ENCODE measurements around the gene LPO. TPM values are rescaled to one million over a fixed set of nuclear protein-coding genes. Genes with fewer than 3 reads are reported as not detected.

LPO gene
- total RNA-seq, 1 experiment from 2014 or later, result 0.20 TPM

GRCh38 chr17:58278661-58279015 is 40.3 kb downstream of the LPO start:
- ATAC-seq (no peak), DNase-seq (ENCODE audit: low spot score) (no peak)
- H3K27me3 Mint-ChIP-seq (ENCODE audit: low read depth), result peaks cover 16% of the 10 kb centered on the region
- no peak for TF ChIP-seq CBFB (CRISPR knock-in tag; IDR thresholded peaks at IDR 0.05; ENCODE audit: low read depth)
- TF ChIP-seq HMGXB4 (CRISPR knock-in tag; IDR thresholded peaks at IDR 0.05), result no peak
- no peak for TF ChIP-seq NFYB (CRISPR knock-in tag; conservative IDR thresholded peaks at IDR 0.05; ENCODE audit: low read depth)
- TF ChIP-seq ZNF219 (CRISPR knock-in tag; IDR thresholded peaks at IDR 0.05; ENCODE audit: borderline replicate concordance), result no peak
- TF ChIP-seq E2F1 (CRISPR knock-in tag; IDR thresholded peaks at IDR 0.05), result no peak
- no peak for TF ChIP-seq SMAD4 (CRISPR knock-in tag; IDR thresholded peaks at IDR 0.05)
- TF ChIP-seq PREB (CRISPR knock-in tag; IDR thresholded peaks at IDR 0.05; ENCODE audit: borderline replicate concordance), result no peak
- no peak for TF ChIP-seq AR (CRISPR knock-in tag; IDR thresholded peaks at IDR 0.05)
- TF ChIP-seq KAT7 (CRISPR knock-in tag; IDR thresholded peaks at IDR 0.05; ENCODE audit: borderline replicate concordance), result no peak
- no peak for TF ChIP-seq STAT6 (CRISPR knock-in tag; conservative IDR thresholded peaks at IDR 0.05; ENCODE audit: low read depth)
- TF ChIP-seq ZNF281 (CRISPR knock-in tag; IDR thresholded peaks at IDR 0.05), result no peak
- TF ChIP-seq ZNF671 (CRISPR knock-in tag; IDR thresholded peaks at IDR 0.05), result no peak
- TF ChIP-seq OVOL2 (CRISPR knock-in tag; IDR thresholded peaks at IDR 0.05; ENCODE audit: borderline replicate concordance), result no peak
- no peak for TF ChIP-seq JAZF1 (CRISPR knock-in tag; IDR thresholded peaks at IDR 0.05)
- TF ChIP-seq ZNF416 (CRISPR knock-in tag; IDR thresholded peaks at IDR 0.05), result no peak
- TF ChIP-seq ZNF138 (CRISPR knock-in tag; conservative IDR thresholded peaks at IDR 0.05), result no peak
- TF ChIP-seq AFF4 (CRISPR knock-in tag; IDR thresholded peaks at IDR 0.05; ENCODE audit: borderline replicate concordance), result no peak
- TF ChIP-seq MAX (CRISPR knock-in tag; IDR thresholded peaks at IDR 0.05), result no peak
- no peaks in the 10 kb centered on the region for H3K36me3 Mint-ChIP-seq
- H3K4me1 Mint-ChIP-seq, result peaks cover 2% of the 10 kb centered on the region
- no peaks in the 10 kb centered on the region for H3K9me3 Mint-ChIP-seq
- POLR2A ChIA-PET, result no interaction called here
- CTCF ChIA-PET, result interaction anchor here (1.2 to 4.6 kb wide), 5 partner anchors 25 to 139 kb away, joined by 4 to 19 read pairs (median 6); partner anchors contain the start of gene RNF43
- no peak overlapping the region for H3K27ac Mint-ChIP-seq
- H3K4me3 Mint-ChIP-seq, result no peak overlapping the region
